ENCODE results near the gene TINAGL1.

DNA sequence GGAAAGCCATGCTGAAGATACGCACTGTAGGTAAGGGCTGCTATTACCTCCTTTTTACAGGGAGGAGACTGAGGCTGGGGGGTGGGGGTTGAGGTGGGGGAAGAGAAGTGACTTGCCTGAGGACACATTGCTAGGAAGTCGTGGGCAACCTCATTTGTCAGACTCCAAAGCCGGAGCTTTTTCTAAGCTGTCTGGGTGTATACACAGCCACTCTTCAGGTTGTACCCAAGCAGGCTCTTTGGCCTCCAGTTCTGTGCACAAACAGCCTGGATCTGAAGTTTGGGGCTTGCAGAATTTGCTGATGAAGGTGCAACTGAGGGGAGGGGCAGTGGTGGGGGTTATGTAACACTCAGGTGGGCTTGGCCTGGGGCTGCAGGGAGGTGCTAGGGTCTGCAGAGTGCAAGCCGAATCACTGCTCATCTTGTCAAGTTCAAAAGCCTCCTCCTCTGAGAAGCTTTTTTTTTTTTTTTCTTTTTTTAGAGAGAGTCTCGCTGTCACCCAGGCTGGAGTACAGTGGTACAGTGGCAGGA is 16.9 kb downstream of the TINAGL1 start:
- no peak for TF ChIP-seq CBX3 (IDR thresholded peaks at IDR 0.05; ENCODE audit: borderline replicate concordance, low read depth)
- TF ChIP-seq, protein P1, sequence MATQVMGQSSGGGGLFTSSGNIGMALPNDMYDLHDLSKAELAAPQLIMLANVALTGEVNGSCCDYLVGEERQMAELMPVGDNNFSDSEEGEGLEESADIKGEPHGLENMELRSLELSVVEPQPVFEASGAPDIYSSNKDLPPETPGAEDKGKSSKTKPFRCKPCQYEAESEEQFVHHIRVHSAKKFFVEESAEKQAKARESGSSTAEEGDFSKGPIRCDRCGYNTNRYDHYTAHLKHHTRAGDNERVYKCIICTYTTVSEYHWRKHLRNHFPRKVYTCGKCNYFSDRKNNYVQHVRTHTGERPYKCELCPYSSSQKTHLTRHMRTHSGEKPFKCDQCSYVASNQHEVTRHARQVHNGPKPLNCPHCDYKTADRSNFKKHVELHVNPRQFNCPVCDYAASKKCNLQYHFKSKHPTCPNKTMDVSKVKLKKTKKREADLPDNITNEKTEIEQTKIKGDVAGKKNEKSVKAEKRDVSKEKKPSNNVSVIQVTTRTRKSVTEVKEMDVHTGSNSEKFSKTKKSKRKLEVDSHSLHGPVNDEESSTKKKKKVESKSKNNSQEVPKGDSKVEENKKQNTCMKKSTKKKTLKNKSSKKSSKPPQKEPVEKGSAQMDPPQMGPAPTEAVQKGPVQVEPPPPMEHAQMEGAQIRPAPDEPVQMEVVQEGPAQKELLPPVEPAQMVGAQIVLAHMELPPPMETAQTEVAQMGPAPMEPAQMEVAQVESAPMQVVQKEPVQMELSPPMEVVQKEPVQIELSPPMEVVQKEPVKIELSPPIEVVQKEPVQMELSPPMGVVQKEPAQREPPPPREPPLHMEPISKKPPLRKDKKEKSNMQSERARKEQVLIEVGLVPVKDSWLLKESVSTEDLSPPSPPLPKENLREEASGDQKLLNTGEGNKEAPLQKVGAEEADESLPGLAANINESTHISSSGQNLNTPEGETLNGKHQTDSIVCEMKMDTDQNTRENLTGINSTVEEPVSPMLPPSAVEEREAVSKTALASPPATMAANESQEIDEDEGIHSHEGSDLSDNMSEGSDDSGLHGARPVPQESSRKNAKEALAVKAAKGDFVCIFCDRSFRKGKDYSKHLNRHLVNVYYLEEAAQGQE (IDR thresholded peaks at IDR 0.05; ENCODE audit: low read depth, low read length): no peak
- TF ChIP-seq, protein P2, sequence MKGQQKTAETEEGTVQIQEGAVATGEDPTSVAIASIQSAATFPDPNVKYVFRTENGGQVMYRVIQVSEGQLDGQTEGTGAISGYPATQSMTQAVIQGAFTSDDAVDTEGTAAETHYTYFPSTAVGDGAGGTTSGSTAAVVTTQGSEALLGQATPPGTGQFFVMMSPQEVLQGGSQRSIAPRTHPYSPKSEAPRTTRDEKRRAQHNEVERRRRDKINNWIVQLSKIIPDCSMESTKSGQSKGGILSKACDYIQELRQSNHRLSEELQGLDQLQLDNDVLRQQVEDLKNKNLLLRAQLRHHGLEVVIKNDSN (IDR thresholded peaks at IDR 0.05; ENCODE audit: borderline replicate concordance, extremely low read length, insufficient read depth, low read depth, low read length): no peak
- TF ChIP-seq CHD4 (IDR thresholded peaks at IDR 0.05): no peak
- no peak for TF ChIP-seq NR2C1 (IDR thresholded peaks at IDR 0.05)
- TF ChIP-seq CBX5 (IDR thresholded peaks at IDR 0.05; ENCODE audit: low read depth): no peak

Measured in GM12878 (cell line).